Astrocyte (in vitro differentiated cells and primary cell): ENCODE measurements around the gene GPC5. TPM values are rescaled to one million over a fixed set of nuclear protein-coding genes. Genes with fewer than 3 reads are reported as not detected.

Experiments
- DNase-seq: peaks from one replicate; pipeline ENCODE4 v3.0.0-alpha.2; 2010; ENCODE audit warnings: low read depth
- FAIRE-seq: peaks from 2 replicates; lab custom pipeline; 2011; peaks lifted over from hg19 to GRCh38; lab: Jason Lieb, UNC
- H2AFZ ChIP-seq: 2 replicates; pipeline ENCODE4 v1.6.0; 2012; ENCODE audit warnings: low read depth, low read length, inconsistent platforms
- H3K27ac ChIP-seq: 2 replicates; pipeline ENCODE4 v1.5.1; 2011; ENCODE audit warnings: low read depth, low read length, inconsistent platforms
- H3K27me3 ChIP-seq: 2 replicates; pipeline ENCODE4 v1.6.0; 2011; ENCODE audit warnings: low read length, inconsistent platforms; ENCODE audit not compliant: insufficient read depth
- H3K36me3 ChIP-seq: 2 replicates; pipeline ENCODE4 v1.5.1; 2011; ENCODE audit warnings: low read length, inconsistent platforms; ENCODE audit not compliant: insufficient read depth
- H3K4me1 ChIP-seq: 2 replicates; pipeline ENCODE4 v1.5.1; 2011; ENCODE audit warnings: low read length, inconsistent platforms; ENCODE audit not compliant: insufficient read depth
- H3K4me2 ChIP-seq: 2 replicates; pipeline ENCODE4 v1.6.0; 2012; ENCODE audit warnings: low read length, inconsistent platforms
- H3K4me3 ChIP-seq: 2 replicates; pipeline ENCODE4 v1.5.1; 2011; ENCODE audit warnings: low read depth, mild to moderate bottlenecking, low read length, inconsistent platforms; ENCODE audit not compliant: insufficient read depth
- H3K79me2 ChIP-seq: 2 replicates; pipeline ENCODE4 v1.6.0; 2012; ENCODE audit warnings: mild to moderate bottlenecking, low read length, inconsistent platforms; ENCODE audit not compliant: insufficient read depth
- H3K9ac ChIP-seq: 2 replicates; pipeline ENCODE4 v1.6.0; 2012; ENCODE audit warnings: mild to moderate bottlenecking, low read length, inconsistent platforms
- H3K9me3 ChIP-seq: 2 replicates; pipeline ENCODE4 v1.5.1; 2012; ENCODE audit warnings: low read depth, mild to moderate bottlenecking, low read length, inconsistent platforms; ENCODE audit not compliant: insufficient read depth
- H4K20me1 ChIP-seq: 2 replicates; pipeline ENCODE4 v1.6.0; 2012; ENCODE audit warnings: low read length, inconsistent platforms; ENCODE audit not compliant: insufficient read depth
- H3K27ac Mint-ChIP-seq: one replicate; pipeline ENCODE4 v1.8.0; 2021; ENCODE audit warnings: mild to moderate bottlenecking, mixed read lengths; ENCODE audit not compliant: unreplicated experiment
- H3K27me3 Mint-ChIP-seq: one replicate; pipeline ENCODE4 v1.8.0; 2021; ENCODE audit warnings: low read depth, mixed read lengths; ENCODE audit not compliant: unreplicated experiment
- H3K36me3 Mint-ChIP-seq: one replicate; pipeline ENCODE4 v1.8.0; 2021; ENCODE audit warnings: low read depth, mixed read lengths; ENCODE audit not compliant: unreplicated experiment
- H3K4me1 Mint-ChIP-seq: one replicate; pipeline ENCODE4 v1.8.0; 2021; ENCODE audit warnings: low read depth, mixed read lengths; ENCODE audit not compliant: unreplicated experiment
- H3K4me3 Mint-ChIP-seq: one replicate; pipeline ENCODE4 v1.8.0; 2021; ENCODE audit warnings: mild to moderate bottlenecking, moderate library complexity, mixed read lengths; ENCODE audit not compliant: unreplicated experiment
- H3K9me3 Mint-ChIP-seq: one replicate; pipeline ENCODE4 v1.8.0; 2021; ENCODE audit warnings: mild to moderate bottlenecking, mixed read lengths; ENCODE audit not compliant: unreplicated experiment
- EZH2 ChIP-seq: IDR thresholded peaks from 2 replicates; pipeline ENCODE4 v1.6.1; 2012; ENCODE audit warnings: mild to moderate bottlenecking, low read length, inconsistent platforms; ENCODE audit not compliant: insufficient read depth
- total RNA-seq: library from RNA; stranded (reverse); gene quantifications from 2 replicates; pipeline ENCODE4 v1.2.1, GENCODE V29; 2021
- TF ChIP-seq, protein P1 (sequence below): IDR thresholded peaks from 2 replicates; pipeline ENCODE4 v1.5.1; 2011; ENCODE audit warnings: low read depth, mild to moderate bottlenecking, inconsistent platforms, low read length, moderate library complexity; ENCODE audit not compliant: insufficient read depth

GPC5 gene
- total RNA-seq, 1 donor from 2014 or later, result 1.1 TPM

DNA sequence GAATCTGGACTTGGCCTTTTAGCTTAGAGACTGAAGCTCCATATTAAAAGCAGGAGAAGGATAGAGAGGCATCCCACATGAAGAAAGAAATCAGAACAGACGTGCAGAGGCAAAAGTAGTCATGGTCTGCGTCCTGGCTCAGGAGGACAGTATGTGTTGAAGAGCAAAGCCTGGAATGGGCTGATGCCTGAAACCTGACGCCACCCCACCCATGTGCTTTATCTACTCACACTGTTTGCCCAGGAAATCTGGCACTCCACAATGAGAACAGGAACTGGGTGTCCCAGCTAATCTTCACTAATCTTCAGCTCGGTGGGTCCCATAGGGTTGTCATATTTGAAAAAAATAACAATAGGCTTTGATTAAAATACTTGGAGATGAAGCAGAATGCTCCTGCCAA lies 1279.2 kb downstream of the GPC5 start:
- no peak for DNase-seq
- Histone ChIP-seq H3K4me2 (no peak overlapping the region), H4K20me1 (no peaks in the 10 kb centered on the region), H3K9ac (no peak overlapping the region), H3K4me1 (no peaks in the 10 kb centered on the region), H3K9me3 (no peaks in the 10 kb centered on the region), H3K27me3 (no peaks in the 10 kb centered on the region), H2AFZ (no peak overlapping the region), H3K4me3 (no peak overlapping the region), H3K79me2 (no peaks in the 10 kb centered on the region), H3K27ac (no peak overlapping the region), H3K36me3 (no peaks in the 10 kb centered on the region)
- no peaks in the 10 kb centered on the region for H3K9me3 Mint-ChIP-seq
- H3K4me3 Mint-ChIP-seq, result no peak overlapping the region
- no peaks in the 10 kb centered on the region for H3K27me3 Mint-ChIP-seq
- H3K36me3 Mint-ChIP-seq, result no peaks in the 10 kb centered on the region
- TF ChIP-seq EZH2, result no peak
- TF ChIP-seq, protein P1, sequence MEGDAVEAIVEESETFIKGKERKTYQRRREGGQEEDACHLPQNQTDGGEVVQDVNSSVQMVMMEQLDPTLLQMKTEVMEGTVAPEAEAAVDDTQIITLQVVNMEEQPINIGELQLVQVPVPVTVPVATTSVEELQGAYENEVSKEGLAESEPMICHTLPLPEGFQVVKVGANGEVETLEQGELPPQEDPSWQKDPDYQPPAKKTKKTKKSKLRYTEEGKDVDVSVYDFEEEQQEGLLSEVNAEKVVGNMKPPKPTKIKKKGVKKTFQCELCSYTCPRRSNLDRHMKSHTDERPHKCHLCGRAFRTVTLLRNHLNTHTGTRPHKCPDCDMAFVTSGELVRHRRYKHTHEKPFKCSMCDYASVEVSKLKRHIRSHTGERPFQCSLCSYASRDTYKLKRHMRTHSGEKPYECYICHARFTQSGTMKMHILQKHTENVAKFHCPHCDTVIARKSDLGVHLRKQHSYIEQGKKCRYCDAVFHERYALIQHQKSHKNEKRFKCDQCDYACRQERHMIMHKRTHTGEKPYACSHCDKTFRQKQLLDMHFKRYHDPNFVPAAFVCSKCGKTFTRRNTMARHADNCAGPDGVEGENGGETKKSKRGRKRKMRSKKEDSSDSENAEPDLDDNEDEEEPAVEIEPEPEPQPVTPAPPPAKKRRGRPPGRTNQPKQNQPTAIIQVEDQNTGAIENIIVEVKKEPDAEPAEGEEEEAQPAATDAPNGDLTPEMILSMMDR, result no peak
- H3K4me1 Mint-ChIP-seq, result peaks cover 4% of the 10 kb centered on the region
- H3K27ac Mint-ChIP-seq, result no peak overlapping the region
- FAIRE-seq, result no peak

DNA sequence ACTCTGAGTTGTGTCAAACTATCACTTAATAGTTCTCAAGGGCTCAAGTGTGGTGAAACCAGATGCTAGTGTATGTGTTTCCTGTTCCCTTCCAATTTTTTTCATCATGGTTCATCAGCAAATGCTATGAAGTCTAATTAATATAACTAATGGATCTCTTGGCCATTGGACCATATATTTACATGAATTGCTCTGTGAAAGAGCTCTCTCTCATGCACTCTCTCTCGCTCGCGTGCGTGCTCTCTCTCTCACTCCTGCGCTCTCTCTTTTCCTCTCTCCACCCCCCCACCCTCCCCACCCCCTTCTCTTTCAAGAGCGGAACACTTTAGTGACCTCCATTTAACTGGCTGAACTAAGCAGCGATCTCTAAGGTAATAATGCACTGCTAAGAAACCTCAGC lies 1281.2 kb downstream of the GPC5 start:
- Mint-ChIP-seq H3K9me3 (no peaks in the 10 kb centered on the region), H3K36me3 (no peaks in the 10 kb centered on the region), H3K4me1 (peaks cover 4% of the 10 kb centered on the region), H3K27me3 (no peaks in the 10 kb centered on the region), H3K4me3 (no peak overlapping the region), H3K27ac (no peak overlapping the region)
- Histone ChIP-seq H3K36me3 (no peaks in the 10 kb centered on the region), H3K9ac (no peak overlapping the region), H2AFZ (no peak overlapping the region), H4K20me1 (no peaks in the 10 kb centered on the region), H3K9me3 (no peaks in the 10 kb centered on the region), H3K79me2 (no peaks in the 10 kb centered on the region), H3K27ac (no peak overlapping the region), H3K4me2 (no peak overlapping the region), H3K27me3 (no peaks in the 10 kb centered on the region), H3K4me1 (no peaks in the 10 kb centered on the region), H3K4me3 (no peak overlapping the region)
- TF ChIP-seq EZH2, result no peak
- TF ChIP-seq, protein P1, result no peak
- DNase-seq (no peak), FAIRE-seq (no peak)

DNA sequence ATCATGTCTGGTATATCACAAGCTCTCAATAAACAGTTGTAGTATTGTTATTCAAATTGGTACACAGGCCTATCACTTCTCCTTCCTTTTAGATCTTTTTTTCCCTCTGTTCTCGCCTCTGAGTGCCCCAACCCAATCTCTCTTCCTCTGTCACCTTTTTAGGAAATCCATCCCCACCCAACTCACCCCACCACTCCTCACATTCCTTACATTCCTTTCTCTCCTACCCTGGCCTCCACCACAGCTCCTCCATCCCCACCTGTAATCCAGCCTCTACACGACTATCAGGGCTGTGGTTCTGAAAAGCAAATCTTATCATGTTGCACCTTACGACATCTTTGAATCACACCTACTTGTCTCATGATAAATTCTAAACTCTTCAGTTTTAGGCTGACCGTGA lies 1282.8 kb downstream of the GPC5 start:
- no peak overlapping the region for H3K9ac ChIP-seq
- H2AFZ ChIP-seq, result no peak overlapping the region
- H3K27me3 ChIP-seq, result no peaks in the 10 kb centered on the region
- H3K4me1 ChIP-seq, result no peaks in the 10 kb centered on the region
- no peak for DNase-seq
- H3K27ac Mint-ChIP-seq, result no peak overlapping the region
- H3K79me2 ChIP-seq, result no peaks in the 10 kb centered on the region
- peaks cover 4% of the 10 kb centered on the region for H3K4me1 Mint-ChIP-seq
- no peaks in the 10 kb centered on the region for H3K27me3 Mint-ChIP-seq
- H3K36me3 Mint-ChIP-seq, result no peaks in the 10 kb centered on the region
- H3K4me3 Mint-ChIP-seq, result no peak overlapping the region
- TF ChIP-seq, protein P1, result no peak
- no peak for TF ChIP-seq EZH2
- no peak overlapping the region for H3K4me2 ChIP-seq
- H3K9me3 Mint-ChIP-seq, result no peaks in the 10 kb centered on the region
- no peaks in the 10 kb centered on the region for H4K20me1 ChIP-seq
- H3K4me3 ChIP-seq, result no peak overlapping the region
- H3K27ac ChIP-seq, result no peak overlapping the region
- no peaks in the 10 kb centered on the region for H3K36me3 ChIP-seq
- H3K9me3 ChIP-seq, result no peaks in the 10 kb centered on the region
- no peak for FAIRE-seq
